ENCODE measurements around the gene IGSF21.

The IGSF21 gene

DNA sequence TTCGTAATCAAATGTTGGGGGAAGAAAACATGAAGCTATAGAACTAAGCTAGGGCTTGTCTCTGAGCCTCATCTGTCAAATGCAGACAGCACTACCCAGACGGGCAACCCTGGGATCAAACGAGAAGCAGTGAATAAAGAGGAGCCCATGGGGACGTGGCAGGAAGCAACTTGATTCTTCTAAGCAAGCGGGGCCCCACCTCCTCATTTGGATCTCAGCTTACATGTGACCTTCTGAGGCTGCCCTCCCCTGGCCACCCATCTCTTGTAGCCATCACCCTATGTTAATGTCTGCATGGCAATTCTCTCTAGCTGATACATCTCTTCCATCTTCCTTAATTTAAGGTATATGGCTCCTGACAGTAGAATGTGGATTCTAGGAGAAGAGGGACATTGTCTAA lies 171.3 kb downstream of the IGSF21 start:
- Histone ChIP-seq H3K27me3 (ENCODE audit: insufficient read depth, poor library complexity, severe bottlenecking) (no peaks in the 10 kb centered on the region), H3K27ac (replicated peaks) (no peak overlapping the region), H3K4me3 (replicated peaks; ENCODE audit: insufficient read depth, low read length) (no peak overlapping the region)
- DNase-seq (ENCODE audit: low read depth in 1 of 2, low spot score in 1 of 2): no peak
- TF ChIP-seq, protein P1, sequence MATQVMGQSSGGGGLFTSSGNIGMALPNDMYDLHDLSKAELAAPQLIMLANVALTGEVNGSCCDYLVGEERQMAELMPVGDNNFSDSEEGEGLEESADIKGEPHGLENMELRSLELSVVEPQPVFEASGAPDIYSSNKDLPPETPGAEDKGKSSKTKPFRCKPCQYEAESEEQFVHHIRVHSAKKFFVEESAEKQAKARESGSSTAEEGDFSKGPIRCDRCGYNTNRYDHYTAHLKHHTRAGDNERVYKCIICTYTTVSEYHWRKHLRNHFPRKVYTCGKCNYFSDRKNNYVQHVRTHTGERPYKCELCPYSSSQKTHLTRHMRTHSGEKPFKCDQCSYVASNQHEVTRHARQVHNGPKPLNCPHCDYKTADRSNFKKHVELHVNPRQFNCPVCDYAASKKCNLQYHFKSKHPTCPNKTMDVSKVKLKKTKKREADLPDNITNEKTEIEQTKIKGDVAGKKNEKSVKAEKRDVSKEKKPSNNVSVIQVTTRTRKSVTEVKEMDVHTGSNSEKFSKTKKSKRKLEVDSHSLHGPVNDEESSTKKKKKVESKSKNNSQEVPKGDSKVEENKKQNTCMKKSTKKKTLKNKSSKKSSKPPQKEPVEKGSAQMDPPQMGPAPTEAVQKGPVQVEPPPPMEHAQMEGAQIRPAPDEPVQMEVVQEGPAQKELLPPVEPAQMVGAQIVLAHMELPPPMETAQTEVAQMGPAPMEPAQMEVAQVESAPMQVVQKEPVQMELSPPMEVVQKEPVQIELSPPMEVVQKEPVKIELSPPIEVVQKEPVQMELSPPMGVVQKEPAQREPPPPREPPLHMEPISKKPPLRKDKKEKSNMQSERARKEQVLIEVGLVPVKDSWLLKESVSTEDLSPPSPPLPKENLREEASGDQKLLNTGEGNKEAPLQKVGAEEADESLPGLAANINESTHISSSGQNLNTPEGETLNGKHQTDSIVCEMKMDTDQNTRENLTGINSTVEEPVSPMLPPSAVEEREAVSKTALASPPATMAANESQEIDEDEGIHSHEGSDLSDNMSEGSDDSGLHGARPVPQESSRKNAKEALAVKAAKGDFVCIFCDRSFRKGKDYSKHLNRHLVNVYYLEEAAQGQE (IDR thresholded peaks at IDR 0.05; ENCODE audit: insufficient replicate concordance, low read depth): no peak

DNA sequence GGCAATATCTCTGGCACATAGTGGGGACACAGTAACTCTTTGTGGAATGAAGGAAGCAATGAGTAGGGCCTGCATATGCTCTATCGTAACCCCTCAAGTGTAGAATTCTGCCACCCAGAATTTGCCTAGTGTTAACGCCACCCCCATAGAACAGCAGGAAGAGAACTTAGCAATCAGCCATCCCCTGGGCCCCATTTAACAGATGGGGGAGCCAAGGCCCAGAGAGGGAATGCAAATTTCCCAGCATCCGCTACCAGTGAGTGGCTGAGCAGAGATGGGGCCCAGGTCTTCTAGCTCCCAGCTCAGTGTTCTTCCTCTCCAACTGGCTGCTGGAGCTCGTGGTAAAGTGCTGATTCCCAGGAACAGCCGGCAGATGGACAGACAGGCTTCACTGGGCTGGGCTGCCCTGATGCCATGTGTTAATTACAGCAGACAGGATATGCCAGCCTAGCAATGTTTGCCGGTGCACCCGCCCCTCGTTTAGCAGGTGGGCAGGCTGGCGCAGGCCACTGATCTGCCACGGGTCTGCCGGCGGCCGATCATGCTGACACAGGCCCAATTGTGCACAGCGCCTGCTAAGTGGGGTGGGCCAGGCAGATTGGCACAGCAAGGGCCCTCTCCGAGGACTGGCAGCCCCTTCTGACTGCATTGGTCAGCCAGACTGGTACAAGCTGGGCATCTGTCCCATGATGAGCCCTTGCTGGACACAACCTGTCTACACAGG lies 171.9 kb downstream of the IGSF21 start:
- no peak for TF ChIP-seq CTCF (IDR thresholded peaks at IDR 0.05; ENCODE audit: insufficient read depth, low read length)
- H3K27me3 ChIP-seq (ENCODE audit: insufficient read depth, poor library complexity, severe bottlenecking): no peaks in the 10 kb centered on the region

GRCh38 chr1:18280956-18281355 lies 173.4 kb downstream of the IGSF21 start:
- TF ChIP-seq POLR2AphosphoS5 (IDR thresholded peaks at IDR 0.05; ENCODE audit: low read depth) (no peak), CTCF (IDR thresholded peaks at IDR 0.05; ENCODE audit: insufficient read depth, low read length) (no peak), SPI1 (IDR thresholded peaks at IDR 0.05; ENCODE audit: borderline replicate concordance, low read depth) (no peak), GABPA (IDR thresholded peaks at IDR 0.05; ENCODE audit: low read depth) (no peak)
- TF ChIP-seq, protein P1 (IDR thresholded peaks at IDR 0.05; ENCODE audit: insufficient replicate concordance, low read depth): no peak
- Histone ChIP-seq H3K27me3 (ENCODE audit: insufficient read depth, poor library complexity, severe bottlenecking) (no peaks in the 10 kb centered on the region), H3K4me3 (replicated peaks; ENCODE audit: insufficient read depth, low read length) (no peak overlapping the region), H3K27ac (replicated peaks) (no peak overlapping the region)
- DNase-seq (ENCODE audit: low read depth in 1 of 2, low spot score in 1 of 2): no peak

More for the DNA sequence above, 171.9 kb downstream of the IGSF21 start:
- no peak for DNase-seq (ENCODE audit: low read depth in 1 of 2, low spot score in 1 of 2)
- Histone ChIP-seq H3K4me3 (replicated peaks; ENCODE audit: insufficient read depth, low read length) (no peak overlapping the region), H3K27ac (replicated peaks) (no peak overlapping the region)

GRCh38 chr1:18282851-18283600 lies 175.4 kb downstream of the IGSF21 start:
- Histone ChIP-seq H3K27me3 (ENCODE audit: insufficient read depth, poor library complexity, severe bottlenecking) (no peaks in the 10 kb centered on the region), H3K4me3 (replicated peaks; ENCODE audit: insufficient read depth, low read length) (no peak overlapping the region), H3K27ac (replicated peaks) (no peak overlapping the region)
- TF ChIP-seq, protein P1 (IDR thresholded peaks at IDR 0.05; ENCODE audit: insufficient replicate concordance, low read depth): no peak
- TF ChIP-seq GABPA (IDR thresholded peaks at IDR 0.05; ENCODE audit: low read depth): no peak
- TF ChIP-seq SPI1 (IDR thresholded peaks at IDR 0.05; ENCODE audit: borderline replicate concordance, low read depth): no peak
- TF ChIP-seq CTCF (IDR thresholded peaks at IDR 0.05; ENCODE audit: insufficient read depth, low read length): no peak
- TF ChIP-seq POLR2AphosphoS5 (IDR thresholded peaks at IDR 0.05; ENCODE audit: low read depth): no peak
- no peak for DNase-seq (ENCODE audit: low read depth in 1 of 2, low spot score in 1 of 2)
